ENCODE measurements around the gene OXSM. TPM values are rescaled to one million over a fixed set of nuclear protein-coding genes. Genes with fewer than 3 reads are reported as not detected.
A peak's percentile ranks its signal among the peaks of the same experiment; 100 is the strongest.

OXSM gene
- total RNA-seq, 4 donors from 2014 or later: 7.0 to 9.1 (median 8.4) TPM

DNA sequence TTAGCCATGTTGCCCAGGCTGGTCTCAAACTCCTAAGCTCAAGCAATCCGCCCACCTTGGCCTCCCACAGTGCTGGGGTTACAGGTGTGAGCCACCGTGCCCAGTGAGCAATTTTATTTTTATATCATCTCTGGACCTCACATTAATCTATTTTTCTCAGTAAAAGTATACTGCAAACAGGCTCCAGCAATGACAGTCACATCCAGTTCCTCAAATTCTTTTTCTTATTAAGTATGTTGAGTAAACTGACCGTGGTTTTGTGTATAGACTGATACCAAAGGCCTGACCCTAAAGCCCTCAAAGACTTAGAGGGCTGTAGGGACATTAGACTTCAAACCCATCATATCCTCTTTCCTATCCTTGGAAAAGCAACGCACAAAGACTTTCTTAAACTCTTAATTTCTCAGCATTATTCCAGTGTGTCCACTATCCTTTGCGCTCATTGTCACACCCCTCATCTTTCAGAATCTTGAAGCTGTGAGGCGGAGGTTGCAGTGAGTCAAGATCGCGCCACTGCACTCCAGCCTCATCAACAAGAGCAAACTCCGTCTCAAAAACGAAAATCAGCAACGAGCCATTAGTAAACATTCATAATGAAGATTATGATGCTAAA lies 8.6 kb upstream of the OXSM start:
- no peak overlapping the region for H3K4me3 ChIP-seq (ENCODE audit: low read depth, poor library complexity, severe bottlenecking)
- DNase-seq (ENCODE audit: low spot score in 2 of 2): no peak
- intact Hi-C loops (cut with DNase I; ENCODE audit: low total_unique reads): no loop called here
- WGBS, 2 donors: 93 to 95% methylated on average over 11 of the region's 11 CpGs
- no peak for TF ChIP-seq CTCF (IDR thresholded peaks at IDR 0.05)
- TF ChIP-seq POLR2A (IDR thresholded peaks at IDR 0.05): no peak

DNA sequence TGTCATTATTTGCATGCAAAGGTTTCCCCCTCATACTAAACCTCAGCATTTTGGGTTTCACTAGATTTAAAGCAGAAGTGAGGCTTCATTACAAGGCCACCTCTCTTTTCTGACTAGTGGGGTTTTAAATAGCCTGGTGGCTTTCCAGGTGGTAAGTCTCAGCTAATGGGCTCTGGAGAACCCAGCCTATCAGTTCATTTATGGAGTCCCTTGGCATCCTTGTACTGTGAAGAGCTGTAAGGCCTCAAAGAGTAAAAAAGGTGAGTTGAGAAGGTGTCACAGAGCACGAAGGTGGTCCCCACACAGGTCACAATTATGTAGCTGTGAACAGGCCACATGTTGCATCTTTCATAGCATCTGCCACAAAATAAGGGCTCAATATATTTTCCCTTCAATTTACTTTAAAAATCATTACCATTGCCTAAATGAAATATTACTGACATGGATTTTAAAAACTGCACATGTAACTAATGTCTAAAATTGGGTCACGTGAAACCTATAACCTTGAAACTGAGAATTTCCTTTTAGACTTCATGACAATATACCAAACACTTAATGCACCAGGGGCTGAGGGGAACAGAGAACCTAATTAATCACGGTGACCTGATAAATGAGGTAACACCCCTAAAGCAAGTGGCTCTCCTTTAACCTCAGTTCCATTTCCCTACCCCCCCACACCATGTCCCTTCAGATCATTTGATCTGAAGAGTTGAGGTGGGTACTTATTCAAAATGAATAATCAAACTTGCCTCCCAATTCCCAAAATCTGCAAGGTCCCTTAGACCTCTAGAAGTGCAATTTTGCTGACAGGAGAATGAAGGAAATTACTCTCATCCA lies 7.9 kb upstream of the OXSM start:
- peak overlapping the region; percentile 79 for H3K4me3 ChIP-seq (ENCODE audit: low read depth, poor library complexity, severe bottlenecking)
- 58 to 65% methylated on average over 3 of the region's 3 CpGs for WGBS, 2 donors
- DNase-seq (ENCODE audit: low spot score in 2 of 2): no peak
- intact Hi-C loops (cut with DNase I; ENCODE audit: low total_unique reads): no loop called here
- TF ChIP-seq CTCF (IDR thresholded peaks at IDR 0.05): no peak
- no peak for TF ChIP-seq POLR2A (IDR thresholded peaks at IDR 0.05)

- TF ChIP-seq CTCF (IDR thresholded peaks at IDR 0.05): no peak
- DNase-seq (ENCODE audit: low spot score in 2 of 2): no peak
- H3K4me3 ChIP-seq (ENCODE audit: low read depth, poor library complexity, severe bottlenecking): peak overlapping the region; percentile 79
- intact Hi-C loops (cut with DNase I; ENCODE audit: low total_unique reads): no loop called here
- 0% methylated on average over 14 of the region's 14 CpGs for whole genome bisulfite sequencing, 2 donors
These were observed 7.3 kb upstream of the OXSM start for GRCh38 chr3:25782636-25782937.

GRCh38 chr3:25782938-25783660 lies 6.8 kb upstream of the OXSM start, which contains the start of gene NGLY1:
Gene NGLY1 (minus strand): TSS chr3:25783443. CDS start chr3:25783390, 53 bp downstream.
- peak within 1 kb of the TSS; percentile 79 for H3K4me3 ChIP-seq (ENCODE audit: low read depth, poor library complexity, severe bottlenecking)
- intact Hi-C loops (cut with DNase I; ENCODE audit: low total_unique reads): no loop called here
- TF ChIP-seq POLR2A (IDR thresholded peaks at IDR 0.05) (no peak), CTCF (IDR thresholded peaks at IDR 0.05) (no peak)
- peak; percentile 70 to 96 for DNase-seq (ENCODE audit: low spot score in 2 of 2)
- 0 to 1% methylated on average over 17 to 25 of the region's 72 CpGs for WGBS, 2 donors

DNA sequence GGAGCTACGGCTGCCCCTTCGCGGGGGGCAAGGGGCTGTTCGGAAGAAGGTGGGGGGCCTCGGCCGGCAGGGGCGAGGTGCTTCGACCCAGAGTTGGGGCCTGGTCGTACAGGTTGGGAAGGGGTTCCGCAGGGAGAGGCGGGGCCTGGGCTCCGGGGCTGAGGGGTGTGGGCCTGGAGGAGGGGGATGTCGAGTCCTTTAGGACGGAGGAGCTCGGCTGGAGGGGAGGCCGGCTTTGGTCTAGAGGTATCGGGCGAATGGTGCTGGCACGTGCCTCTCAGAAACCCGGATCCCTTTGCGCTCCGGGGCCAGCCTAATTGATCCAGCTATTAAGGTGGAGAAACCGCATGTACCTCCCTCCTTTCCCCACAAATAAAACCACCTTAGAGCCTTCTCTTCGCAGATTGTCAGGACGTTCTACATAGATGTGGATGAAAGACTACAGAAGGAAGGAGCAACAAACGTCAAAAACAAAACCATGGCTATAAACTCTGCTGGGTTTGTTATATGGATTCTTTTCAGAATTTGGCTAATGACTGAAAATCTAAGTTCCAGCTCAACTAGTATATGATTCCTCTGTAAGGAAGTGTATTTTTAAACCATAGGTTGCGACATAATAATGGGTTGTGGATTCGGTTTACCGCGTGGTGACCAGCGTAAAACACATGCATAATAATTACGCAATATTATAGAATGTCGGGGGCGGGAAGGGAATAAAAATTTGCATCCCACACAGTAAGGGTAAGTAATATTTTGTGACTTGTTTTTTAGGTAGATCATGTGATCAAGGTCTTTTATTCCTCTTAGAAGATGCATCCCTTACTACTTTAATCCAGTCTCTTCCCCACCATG lies 6.0 kb upstream of the OXSM start:
- DNase-seq (ENCODE audit: low spot score in 2 of 2): peak; percentile 31 to 91

More for the DNA sequence above, 6.0 kb upstream of the OXSM start:
- H3K4me3 ChIP-seq (ENCODE audit: low read depth, poor library complexity, severe bottlenecking): peak overlapping the region; percentile 55
- intact Hi-C loops (cut with DNase I; ENCODE audit: low total_unique reads): no loop called here
- 12 to 21% methylated on average over 27 to 34 of the region's 34 CpGs for WGBS, 2 donors
- TF ChIP-seq POLR2A (IDR thresholded peaks at IDR 0.05) (no peak), CTCF (IDR thresholded peaks at IDR 0.05) (no peak)

All from lower leg skin (tissue), 4 donors.